SHP77 treated with DMSO at 0.1 percent for 48 hours (cell line): Measurements from ENCODE around the gene TGFBR3L.
A peak's percentile ranks its signal among the peaks of the same experiment; 100 is the strongest.
"Not testable (repeated sequence)": the region's sequence is repeated elsewhere in the genome, so short reads cannot be mapped to it uniquely, and the experiment has no call there.

Experiments used
- DNase-seq: peaks from one replicate; lab custom pipeline; 2025; lab: John Stamatoyannopoulos, UW

Gene TGFBR3L

DNA sequence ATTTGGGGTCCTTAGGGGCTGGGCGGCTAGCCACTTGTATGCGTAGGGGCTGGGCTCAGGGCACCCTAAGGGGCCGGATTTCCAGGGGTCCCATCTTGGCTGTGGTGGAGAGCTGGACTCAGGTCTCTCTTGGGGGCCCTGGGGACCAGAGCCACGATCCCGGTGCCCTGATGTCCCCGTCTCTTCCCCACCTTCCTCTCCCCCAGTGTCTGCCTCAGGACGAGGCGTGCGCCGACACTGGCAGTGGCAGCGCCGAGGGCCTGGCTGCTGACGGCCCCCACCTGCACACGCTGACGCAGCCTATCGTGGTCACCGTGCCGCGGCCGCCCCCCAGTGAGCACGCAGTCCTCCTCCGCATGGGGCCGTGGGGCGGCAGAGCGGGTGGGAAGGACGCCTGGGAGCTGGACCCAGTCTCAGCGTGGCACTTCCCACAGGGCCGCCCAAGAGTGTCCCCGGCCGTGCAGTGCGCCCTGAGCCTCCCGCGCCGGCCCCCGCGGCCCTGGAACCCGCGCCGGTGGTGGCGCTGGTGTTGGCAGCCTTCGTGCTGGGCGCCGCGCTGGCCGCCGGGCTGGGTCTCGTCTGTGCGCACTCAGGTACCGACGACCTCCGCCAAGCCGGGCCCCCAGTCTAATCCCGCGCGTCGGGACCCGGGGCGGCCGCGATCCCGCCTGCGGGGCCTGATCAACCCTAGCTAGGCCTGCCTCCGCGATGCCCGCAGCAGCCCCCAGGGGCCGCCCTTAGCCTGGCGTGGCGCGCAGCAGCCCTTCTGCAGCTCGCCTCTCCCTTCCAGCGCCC, 2.8 kb downstream of the TGFBR3L start:
- DNase-seq: peak; percentile 6

DNA sequence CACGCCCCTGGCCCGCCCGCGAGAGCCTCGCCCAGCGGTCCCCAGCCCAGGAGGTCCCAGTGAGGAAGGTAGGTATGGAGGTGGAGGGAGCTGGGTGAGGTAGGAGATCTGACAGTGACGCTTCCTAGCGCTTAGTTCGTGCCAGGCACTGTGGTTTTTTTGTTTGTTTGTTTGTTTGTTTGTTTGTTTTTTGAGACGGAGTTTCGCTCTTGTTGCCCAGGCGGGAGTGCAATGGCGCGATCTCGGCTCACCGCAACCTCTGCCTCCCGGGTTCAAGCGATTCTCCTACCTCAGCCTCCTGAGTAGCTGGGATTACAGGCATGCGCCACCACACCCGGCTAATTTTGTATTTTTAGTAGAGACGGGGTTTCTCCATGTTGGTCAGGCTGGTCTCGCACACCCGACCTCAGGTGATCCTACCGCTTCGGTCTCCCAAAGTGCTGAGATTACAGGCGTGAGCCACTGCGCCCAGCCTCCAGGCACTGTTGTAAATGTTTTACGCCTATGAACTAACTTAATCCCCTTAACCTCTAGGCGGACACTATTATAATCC, 3.5 kb downstream of the TGFBR3L start:
- DNase-seq: not testable (repeated sequence)

- DNase-seq: no peak
Observed at GRCh38 chr19:7918615-7919421, 4.2 kb downstream of the TGFBR3L start.

DNA sequence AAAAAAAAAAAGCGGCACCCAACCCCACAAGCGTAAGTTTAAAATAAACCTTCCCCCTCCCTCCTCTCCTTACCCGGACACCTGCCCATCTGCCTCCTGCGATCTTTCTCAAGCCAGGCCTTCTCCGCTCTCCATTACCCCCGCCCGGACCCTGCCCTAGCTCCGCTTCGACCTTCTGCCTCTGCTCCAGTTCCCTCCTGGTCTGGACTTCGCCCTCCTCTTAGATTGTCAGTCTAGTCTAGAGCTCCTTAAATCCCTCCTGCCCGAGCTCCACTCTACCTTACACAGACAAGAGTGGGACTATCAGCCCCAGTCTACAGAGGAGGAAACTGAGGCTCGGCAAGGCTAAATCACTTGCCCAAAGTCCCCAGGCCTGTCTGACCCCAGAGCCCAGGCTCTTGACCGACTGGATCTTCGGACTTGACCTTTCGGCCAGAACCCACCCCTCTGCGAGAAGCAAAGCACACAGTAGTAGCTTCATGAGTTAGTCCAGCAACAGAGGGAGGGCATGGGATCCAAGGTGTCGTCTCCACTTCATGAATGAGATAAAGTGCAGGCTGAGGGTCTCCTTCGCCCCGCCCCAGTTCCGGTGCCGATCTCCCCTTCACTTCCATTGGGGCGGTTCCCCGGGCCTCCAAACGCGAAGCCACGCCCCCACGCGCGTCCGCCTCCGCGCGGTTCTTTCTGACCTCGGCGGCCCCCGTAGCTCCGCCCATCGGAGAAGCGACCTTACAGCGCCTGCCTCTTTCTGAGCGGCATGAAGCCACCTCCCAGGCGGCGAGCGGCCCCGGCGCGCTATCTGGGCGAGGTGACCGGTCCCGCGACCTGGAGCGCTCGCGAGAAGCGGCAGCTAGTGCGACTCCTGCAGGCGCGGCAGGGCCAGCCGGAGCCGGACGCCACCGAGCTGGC, 5.2 kb downstream of the TGFBR3L start, which contains the start of gene SNAPC2:
Gene SNAPC2 (plus strand): TSS at position 729 of the 909 bp plus-strand sequence. CDS start 29 bp downstream, at position 758.
- DNase-seq: peak; percentile 79

- peak; percentile 88 for DNase-seq
Observed at GRCh38 chr19:7920519-7921301, 6.1 kb downstream of the TGFBR3L start.

DNA sequence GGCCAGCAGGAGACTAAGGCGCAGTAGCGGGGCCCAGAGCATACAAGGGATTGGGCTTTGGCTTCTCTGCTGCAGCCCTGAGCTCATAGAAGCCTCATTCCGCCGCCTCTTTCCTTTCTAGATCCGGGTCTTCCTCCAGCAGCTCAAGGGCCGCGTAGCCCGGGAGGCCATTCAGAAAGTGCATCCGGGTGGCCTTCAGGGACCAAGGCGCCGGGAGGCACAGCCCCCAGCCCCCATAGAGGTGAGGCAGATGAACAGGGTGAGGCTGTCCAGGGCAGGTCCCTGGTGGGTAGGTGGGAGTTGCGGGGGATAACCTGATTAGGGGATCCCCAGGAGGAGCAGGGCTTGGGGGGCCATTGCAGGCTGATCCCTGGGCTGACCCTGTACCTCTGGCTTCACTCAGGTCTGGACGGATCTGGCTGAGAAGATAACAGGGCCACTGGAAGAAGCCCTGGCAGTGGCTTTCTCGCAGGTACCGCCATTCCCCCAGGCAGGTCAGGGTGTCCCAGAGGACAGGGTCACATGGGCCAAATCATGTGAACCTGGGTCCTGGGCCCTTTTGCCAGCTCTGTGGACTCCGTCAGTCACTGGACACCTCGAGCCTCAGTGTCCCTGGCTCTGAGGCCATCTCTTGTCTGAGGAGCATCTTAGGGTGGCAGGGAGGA, 6.8 kb downstream of the TGFBR3L start:
- DNase-seq: no peak

GRCh38 chr19:7921967-7922835, 7.6 kb downstream of the TGFBR3L start:
- no peak for DNase-seq

DNA sequence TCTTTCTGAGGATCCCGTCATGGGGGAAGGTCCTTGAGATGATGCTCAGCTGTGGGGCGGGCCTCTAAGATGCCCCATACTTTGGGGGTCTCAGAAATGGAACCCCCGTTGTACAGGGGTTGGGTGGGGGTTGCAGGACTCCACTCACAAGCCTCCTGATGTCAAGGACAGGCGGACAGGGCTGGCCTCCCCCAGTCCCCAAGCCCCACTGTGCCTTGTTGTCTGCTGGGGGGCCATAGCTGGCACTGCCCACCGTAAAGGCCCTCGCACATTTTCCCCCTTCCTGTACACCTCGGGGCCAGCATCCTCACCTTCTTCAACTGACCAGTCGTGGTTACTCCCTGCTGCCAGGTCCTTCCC, 8.2 kb downstream of the TGFBR3L start:
- no peak for DNase-seq

DNA sequence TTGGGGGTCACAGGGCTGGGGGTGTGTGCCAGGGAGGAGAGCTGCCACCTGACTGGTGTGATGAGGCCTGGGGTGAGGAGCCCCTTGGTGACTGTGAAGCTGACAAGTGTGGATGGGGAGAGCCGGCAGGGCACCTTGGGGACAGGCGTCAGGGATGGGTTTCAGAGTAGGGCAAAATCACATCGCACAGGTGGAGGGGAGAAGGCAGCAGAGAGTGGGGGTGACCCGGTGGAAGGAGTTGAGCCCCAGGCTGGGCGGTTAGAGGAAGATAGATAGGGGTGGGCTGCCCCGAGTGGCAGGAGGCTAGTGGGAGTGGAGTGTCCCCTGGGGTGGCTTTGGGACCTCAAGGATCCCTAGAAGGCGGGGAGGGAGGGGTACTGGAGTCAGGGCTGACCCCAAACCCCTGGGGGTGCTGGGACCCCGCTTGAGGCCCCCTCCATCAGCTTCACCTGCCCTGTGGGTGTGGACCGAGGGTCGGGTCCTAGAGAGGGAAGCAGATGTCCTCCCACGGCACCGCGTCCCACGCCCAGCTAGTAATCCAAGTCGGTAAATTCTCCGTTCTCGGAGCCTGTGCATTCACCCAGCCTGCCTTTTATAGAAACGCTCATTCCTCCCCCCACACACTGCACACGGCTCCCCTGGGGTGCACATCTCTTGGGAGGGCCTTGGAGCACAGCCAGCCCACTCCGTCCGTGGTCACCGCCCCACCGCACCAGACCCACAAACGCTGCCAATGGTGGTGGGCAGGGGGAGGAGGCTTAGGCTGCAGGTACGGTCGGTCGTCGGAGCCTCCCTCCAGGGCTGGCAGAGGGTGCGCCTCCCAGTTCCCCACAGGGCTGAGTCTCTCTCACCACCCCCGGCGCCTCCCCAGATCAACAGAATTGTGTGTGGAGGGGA, 8.9 kb downstream of the TGFBR3L start:
- no peak for DNase-seq

GRCh38 chr19:7924241-7924640, 9.6 kb downstream of the TGFBR3L start:
- DNase-seq: no peak

- DNase-seq: no peak
Observed at GRCh38 chr19:7924651-7925170, 10.1 kb downstream of the TGFBR3L start.

DNA sequence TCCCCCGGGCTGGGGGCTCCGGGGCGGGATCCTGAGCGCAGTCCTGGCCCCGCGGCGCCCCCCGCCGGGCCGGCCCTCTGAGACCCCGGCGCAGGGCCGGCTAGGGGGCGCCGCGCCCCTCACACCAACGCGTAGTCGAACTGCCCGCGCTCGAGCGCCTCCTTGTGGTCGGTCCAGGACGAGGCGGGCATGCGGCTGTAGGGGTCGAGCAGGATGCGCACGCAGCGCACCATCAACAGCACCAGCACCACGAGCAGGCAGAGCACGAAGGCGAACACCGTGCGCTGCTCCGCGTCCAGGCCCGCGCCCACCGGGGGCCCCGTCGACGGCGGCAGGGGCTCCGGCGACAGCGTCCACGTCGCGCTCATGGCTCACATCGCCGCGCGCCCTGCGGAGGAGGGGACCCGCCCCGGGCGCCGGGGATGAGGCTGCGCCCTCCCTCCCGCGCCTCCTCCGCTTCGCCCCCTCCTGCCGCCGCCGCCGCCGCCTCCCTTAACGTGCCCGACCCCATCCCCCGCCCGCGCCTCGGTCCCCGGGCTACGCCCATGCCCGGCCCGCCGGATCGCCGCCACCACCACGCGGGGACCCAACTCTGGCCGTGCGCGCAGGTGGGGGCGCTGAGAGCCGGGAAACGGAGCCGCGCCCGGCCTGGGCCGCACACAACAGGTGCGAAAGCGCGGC, 10.7 kb downstream of the TGFBR3L start:
- peak; percentile 39 for DNase-seq

- DNase-seq: no peak
Observed at GRCh38 chr19:7926021-7926726, 11.5 kb downstream of the TGFBR3L start, which contains the start of gene CTXN1. Gene CTXN1 (minus strand): TSS chr19:7926135. CDS start chr19:7925538, 597 bp downstream.

DNA sequence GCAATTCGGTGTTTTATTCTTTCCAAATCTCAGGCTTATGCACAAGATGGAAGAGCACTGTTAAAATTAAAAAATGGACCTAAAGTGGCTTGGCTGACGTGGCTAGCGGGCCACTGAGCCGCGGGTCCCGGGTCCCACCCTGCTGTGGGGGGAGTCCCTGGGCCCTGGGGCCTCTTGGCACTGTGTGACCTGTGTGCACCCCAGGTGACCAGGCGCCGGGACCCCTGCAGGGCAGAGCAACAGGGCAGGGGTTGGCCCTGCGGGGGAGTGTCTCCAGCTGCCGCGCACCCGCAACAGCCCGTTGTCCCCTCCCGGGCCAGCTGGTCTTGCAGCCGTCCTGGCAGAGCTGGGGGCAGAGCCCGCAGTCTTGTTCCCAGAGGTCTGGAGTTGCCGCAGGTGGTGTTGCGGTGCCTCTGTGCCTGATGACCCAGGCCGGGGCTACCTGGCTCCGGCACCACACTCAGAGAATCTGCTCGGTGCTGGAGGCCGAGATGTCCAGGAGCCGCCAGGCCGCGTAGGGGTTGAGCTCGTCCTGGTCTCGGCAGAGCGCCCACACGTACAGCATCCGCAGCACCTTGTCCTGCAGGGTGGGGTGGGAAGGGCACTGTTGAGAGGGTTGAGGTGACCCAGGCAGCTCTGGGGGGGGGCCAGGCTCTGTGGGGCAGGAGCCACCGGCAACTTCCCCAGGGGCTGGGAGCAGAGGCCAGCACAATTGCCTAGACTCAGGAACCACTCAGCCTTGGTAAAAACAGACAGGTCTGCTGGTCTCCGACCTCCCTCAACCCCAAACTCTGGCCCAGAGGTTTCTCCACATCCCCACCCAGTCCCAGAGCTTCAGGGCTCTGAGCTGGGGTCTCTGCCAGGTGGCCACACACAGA, 12.3 kb downstream of the TGFBR3L start:
- no peak for DNase-seq

- no peak for DNase-seq
Observed at GRCh38 chr19:7927605-7928333, 13.1 kb downstream of the TGFBR3L start.
